Measurements from ENCODE around the gene TOX2. TPM values are rescaled to one million over a fixed set of nuclear protein-coding genes. Genes with fewer than 3 reads are reported as not detected.

TOX2 gene
- total RNA-seq, 1 donor from 2014 or later, result 0.16 TPM

- TF ChIP-seq EZH2 (IDR thresholded peaks at IDR 0.05; ENCODE audit: insufficient read depth, low read length), result no peak
- TF ChIP-seq CTCF (IDR thresholded peaks at IDR 0.05; ENCODE audit: insufficient read depth, low read depth, low read length), result no peak
- no peak for DNase-seq (ENCODE audit: low read depth)
- Mint-ChIP-seq H3K4me1 (ENCODE audit: low read depth, unreplicated experiment) (no peaks in the 10 kb centered on the region), H3K27ac (ENCODE audit: unreplicated experiment) (no peak overlapping the region), H3K9me3 (ENCODE audit: unreplicated experiment) (peaks cover 2% of the 10 kb centered on the region), H3K4me3 (ENCODE audit: unreplicated experiment) (no peak overlapping the region), H3K36me3 (ENCODE audit: low read depth, unreplicated experiment) (no peaks in the 10 kb centered on the region), H3K27me3 (ENCODE audit: low read depth, unreplicated experiment) (peaks cover 27% of the 10 kb centered on the region)
- H3K9me3 ChIP-seq (ENCODE audit: insufficient read depth, low read depth, low read length), result no peaks in the 10 kb centered on the region
- H3K4me2 ChIP-seq (ENCODE audit: low read length), result no peak overlapping the region
- no peaks in the 10 kb centered on the region for H3K79me2 ChIP-seq (ENCODE audit: insufficient read depth, low read length)
- H3K4me1 ChIP-seq (ENCODE audit: insufficient read depth, low read length), result peaks cover 5% of the 10 kb centered on the region
- no peak overlapping the region for H3K9ac ChIP-seq (ENCODE audit: low read length)
- H3K36me3 ChIP-seq (ENCODE audit: insufficient read depth, low read length), result no peaks in the 10 kb centered on the region
- no peak overlapping the region for H3K27ac ChIP-seq (ENCODE audit: low read depth, low read length)
- FAIRE-seq, result no peak
- peaks cover 2% of the 10 kb centered on the region for H3K27me3 ChIP-seq (ENCODE audit: insufficient read depth, low read length)
- no peak overlapping the region for H3K4me3 ChIP-seq (ENCODE audit: insufficient read depth, low read depth, low read length)
- H2AFZ ChIP-seq (ENCODE audit: low read depth, low read length), result no peak overlapping the region
- peaks cover 17% of the 10 kb centered on the region for H4K20me1 ChIP-seq (ENCODE audit: insufficient read depth, low read length)
Measured at GRCh38 chr20:43968341-43969000, 53.8 kb downstream of the TOX2 start.

GRCh38 chr20:43969028-43969447 is 54.4 kb downstream of the TOX2 start:
- Histone ChIP-seq H3K27ac (ENCODE audit: low read depth, low read length) (no peak overlapping the region), H3K9ac (ENCODE audit: low read length) (no peak overlapping the region), H3K79me2 (ENCODE audit: insufficient read depth, low read length) (no peaks in the 10 kb centered on the region), H4K20me1 (ENCODE audit: insufficient read depth, low read length) (peaks cover 16% of the 10 kb centered on the region), H3K36me3 (ENCODE audit: insufficient read depth, low read length) (no peaks in the 10 kb centered on the region), H2AFZ (ENCODE audit: low read depth, low read length) (no peak overlapping the region), H3K4me3 (ENCODE audit: insufficient read depth, low read depth, low read length) (no peak overlapping the region), H3K27me3 (ENCODE audit: insufficient read depth, low read length) (peaks cover 2% of the 10 kb centered on the region), H3K4me2 (ENCODE audit: low read length) (no peak overlapping the region), H3K4me1 (ENCODE audit: insufficient read depth, low read length) (peaks cover 5% of the 10 kb centered on the region), H3K9me3 (ENCODE audit: insufficient read depth, low read depth, low read length) (no peaks in the 10 kb centered on the region)
- Mint-ChIP-seq H3K4me3 (ENCODE audit: unreplicated experiment) (no peak overlapping the region), H3K4me1 (ENCODE audit: low read depth, unreplicated experiment) (no peaks in the 10 kb centered on the region), H3K27ac (ENCODE audit: unreplicated experiment) (no peak overlapping the region), H3K36me3 (ENCODE audit: low read depth, unreplicated experiment) (no peaks in the 10 kb centered on the region), H3K27me3 (ENCODE audit: low read depth, unreplicated experiment) (peaks cover 30% of the 10 kb centered on the region), H3K9me3 (ENCODE audit: unreplicated experiment) (peaks cover 2% of the 10 kb centered on the region)
- TF ChIP-seq CTCF (IDR thresholded peaks at IDR 0.05; ENCODE audit: insufficient read depth, low read depth, low read length) (no peak), EZH2 (IDR thresholded peaks at IDR 0.05; ENCODE audit: insufficient read depth, low read length) (no peak)
- DNase-seq (ENCODE audit: low read depth) (no peak), FAIRE-seq (no peak)

- H3K4me1 ChIP-seq (ENCODE audit: insufficient read depth, low read length), result peaks cover under 1% of the 10 kb centered on the region
- no peak for DNase-seq (ENCODE audit: low read depth)
- Mint-ChIP-seq H3K4me1 (ENCODE audit: low read depth, unreplicated experiment) (no peaks in the 10 kb centered on the region), H3K4me3 (ENCODE audit: unreplicated experiment) (no peak overlapping the region), H3K36me3 (ENCODE audit: low read depth, unreplicated experiment) (no peaks in the 10 kb centered on the region), H3K27me3 (ENCODE audit: low read depth, unreplicated experiment) (peaks cover 26% of the 10 kb centered on the region), H3K27ac (ENCODE audit: unreplicated experiment) (no peak overlapping the region), H3K9me3 (ENCODE audit: unreplicated experiment) (peaks cover 2% of the 10 kb centered on the region)
- no peak overlapping the region for H3K9ac ChIP-seq (ENCODE audit: low read length)
- no peak for FAIRE-seq
- TF ChIP-seq CTCF (IDR thresholded peaks at IDR 0.05; ENCODE audit: insufficient read depth, low read depth, low read length) (no peak), EZH2 (IDR thresholded peaks at IDR 0.05; ENCODE audit: insufficient read depth, low read length) (no peak)
- no peaks in the 10 kb centered on the region for H3K79me2 ChIP-seq (ENCODE audit: insufficient read depth, low read length)
- no peaks in the 10 kb centered on the region for H3K9me3 ChIP-seq (ENCODE audit: insufficient read depth, low read depth, low read length)
- H3K27me3 ChIP-seq (ENCODE audit: insufficient read depth, low read length), result peaks cover under 1% of the 10 kb centered on the region
- H2AFZ ChIP-seq (ENCODE audit: low read depth, low read length), result no peak overlapping the region
- no peak overlapping the region for H3K4me3 ChIP-seq (ENCODE audit: insufficient read depth, low read depth, low read length)
- H3K4me2 ChIP-seq (ENCODE audit: low read length), result no peak overlapping the region
- H3K27ac ChIP-seq (ENCODE audit: low read depth, low read length), result no peak overlapping the region
- H3K36me3 ChIP-seq (ENCODE audit: insufficient read depth, low read length), result no peaks in the 10 kb centered on the region
- peaks cover 10% of the 10 kb centered on the region for H4K20me1 ChIP-seq (ENCODE audit: insufficient read depth, low read length)
Measured at GRCh38 chr20:43969501-43970182, 55.0 kb downstream of the TOX2 start.
